ENCODE data around the gene PSMD4.
A peak's percentile ranks its signal among the peaks of the same experiment; 100 is the strongest.
"Not testable (repeated sequence)": the region's sequence is repeated elsewhere in the genome, so short reads cannot be mapped to it uniquely, and the experiment has no call there.

Gene PSMD4

DNA sequence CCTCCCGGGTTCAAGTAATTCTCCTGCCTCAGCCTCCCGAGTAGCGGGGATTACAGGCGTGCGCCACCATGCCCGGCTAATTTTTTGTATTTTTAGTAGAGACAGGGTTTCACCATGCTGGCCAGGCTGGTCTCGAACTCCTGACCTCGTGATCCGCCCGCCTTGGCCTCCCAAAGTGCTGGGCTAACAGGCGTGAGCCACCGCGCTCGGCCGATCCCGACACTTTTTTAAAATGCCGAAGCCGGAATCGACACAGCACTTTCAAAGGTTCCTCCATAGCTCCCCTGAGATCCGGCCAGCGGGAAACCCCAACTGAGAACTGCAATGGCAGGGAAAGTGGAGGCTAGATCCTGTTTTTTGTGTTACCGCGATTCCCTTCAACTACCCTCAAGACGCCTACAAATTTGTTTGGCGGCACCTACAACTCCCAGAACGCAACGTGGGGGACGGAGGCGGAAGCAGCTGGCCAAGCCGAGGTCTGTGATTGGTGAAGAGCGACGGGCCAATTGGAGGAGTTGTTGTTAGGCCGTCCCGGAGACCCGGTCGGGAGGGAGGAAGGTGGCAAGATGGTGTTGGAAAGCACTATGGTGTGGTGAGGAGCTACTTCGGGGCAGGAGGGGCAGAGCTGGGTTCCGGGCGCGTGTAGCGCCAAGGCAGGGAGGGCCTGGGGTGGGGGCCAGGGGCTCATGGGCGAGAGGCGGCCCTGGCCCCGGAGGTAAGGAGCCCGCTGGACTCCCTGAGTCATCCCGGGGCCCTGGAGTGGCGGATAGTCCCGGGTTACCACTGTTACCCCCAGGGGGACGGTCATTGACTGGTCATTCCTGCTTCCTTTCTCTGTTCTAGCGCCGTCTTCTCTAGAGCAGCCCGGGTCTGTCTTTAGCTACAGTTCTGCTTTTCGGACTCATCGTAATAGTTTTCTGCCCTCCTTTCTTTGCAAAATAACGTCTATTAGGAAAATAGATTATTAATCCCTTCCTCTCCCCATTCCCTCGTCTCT, at the start of gene PSMD4:
PSMD4 (plus strand) TSS at position 518 of the 997 bp plus-strand sequence; CDS start at position 567, 49 bp downstream.
- peak; percentile 97 for DNase-seq (ENCODE audit: low spot score)

- DNase-seq (ENCODE audit: low spot score) = not testable (repeated sequence)
Observed at GRCh38 chr1:151205381-151205965, 49.1 kb upstream of the PSMD4 start.

GRCh38 chr1:151210830-151211229, 43.7 kb upstream of the PSMD4 start:
- peak; percentile 36 for DNase-seq (ENCODE audit: low spot score)

DNA sequence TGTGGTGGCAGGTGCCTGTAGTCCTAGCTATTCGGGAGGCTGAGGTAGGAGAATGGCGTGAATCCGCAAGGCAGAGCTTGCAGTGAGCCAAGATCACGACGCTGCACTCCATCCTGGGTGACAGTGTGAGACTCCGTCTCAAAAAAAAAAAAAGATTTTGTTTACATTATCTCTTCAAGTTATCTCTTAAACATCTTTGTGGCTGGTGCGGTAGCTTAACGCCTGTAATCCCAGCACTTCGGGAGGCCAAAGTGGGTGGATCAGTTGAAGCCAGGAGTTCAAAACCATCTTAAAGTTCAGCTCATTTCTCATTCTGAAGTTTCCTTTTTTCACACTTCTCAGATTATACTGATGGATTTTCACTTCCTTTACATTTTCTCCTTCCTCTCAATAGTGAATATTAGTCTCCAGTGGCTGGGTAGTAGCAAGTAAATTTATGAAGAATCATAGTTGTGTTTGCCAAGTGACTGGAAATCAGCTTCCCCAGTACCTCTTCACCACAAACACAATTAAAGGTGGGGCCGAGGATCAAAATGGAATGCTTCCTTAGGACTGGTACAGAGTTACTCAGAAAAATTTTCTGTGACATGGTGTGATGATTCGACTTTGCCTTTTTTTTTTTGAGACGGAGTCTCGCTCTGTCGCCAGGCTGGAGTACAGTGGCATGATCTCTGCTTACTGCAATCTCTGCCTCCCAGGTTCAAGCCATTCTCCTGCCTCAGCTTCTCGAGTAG, 42.4 kb upstream of the PSMD4 start:
- DNase-seq (ENCODE audit: low spot score) = no peak

GRCh38 chr1:151213560-151213959, 41.0 kb upstream of the PSMD4 start:
- no peak for DNase-seq (ENCODE audit: low spot score)

- no peak for DNase-seq (ENCODE audit: low spot score)
Observed at GRCh38 chr1:151221616-151222015, 32.9 kb upstream of the PSMD4 start.

DNA sequence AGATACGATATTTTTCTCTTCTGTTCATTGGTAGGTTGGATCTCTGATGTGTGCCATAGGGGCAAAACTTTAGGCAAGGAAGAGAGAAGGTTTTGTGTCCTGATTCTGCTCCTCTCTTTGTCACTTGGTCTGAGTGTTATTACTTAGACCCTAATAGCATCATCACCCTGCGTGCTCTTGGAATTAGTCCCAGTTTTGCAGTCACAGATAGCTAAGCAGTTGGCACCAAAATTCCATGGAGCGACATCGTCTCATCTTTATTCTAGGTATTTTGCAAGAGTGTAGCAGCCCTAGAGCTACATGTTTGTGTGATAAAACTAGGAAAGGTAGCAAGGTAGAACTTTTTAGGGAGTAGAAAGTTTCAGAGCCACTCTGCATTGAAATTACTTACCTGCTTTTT, 32.4 kb upstream of the PSMD4 start:
- DNase-seq (ENCODE audit: low spot score) = no peak

- no peak for DNase-seq (ENCODE audit: low spot score)
Observed at GRCh38 chr1:151235235-151235634, 19.3 kb upstream of the PSMD4 start.

DNA sequence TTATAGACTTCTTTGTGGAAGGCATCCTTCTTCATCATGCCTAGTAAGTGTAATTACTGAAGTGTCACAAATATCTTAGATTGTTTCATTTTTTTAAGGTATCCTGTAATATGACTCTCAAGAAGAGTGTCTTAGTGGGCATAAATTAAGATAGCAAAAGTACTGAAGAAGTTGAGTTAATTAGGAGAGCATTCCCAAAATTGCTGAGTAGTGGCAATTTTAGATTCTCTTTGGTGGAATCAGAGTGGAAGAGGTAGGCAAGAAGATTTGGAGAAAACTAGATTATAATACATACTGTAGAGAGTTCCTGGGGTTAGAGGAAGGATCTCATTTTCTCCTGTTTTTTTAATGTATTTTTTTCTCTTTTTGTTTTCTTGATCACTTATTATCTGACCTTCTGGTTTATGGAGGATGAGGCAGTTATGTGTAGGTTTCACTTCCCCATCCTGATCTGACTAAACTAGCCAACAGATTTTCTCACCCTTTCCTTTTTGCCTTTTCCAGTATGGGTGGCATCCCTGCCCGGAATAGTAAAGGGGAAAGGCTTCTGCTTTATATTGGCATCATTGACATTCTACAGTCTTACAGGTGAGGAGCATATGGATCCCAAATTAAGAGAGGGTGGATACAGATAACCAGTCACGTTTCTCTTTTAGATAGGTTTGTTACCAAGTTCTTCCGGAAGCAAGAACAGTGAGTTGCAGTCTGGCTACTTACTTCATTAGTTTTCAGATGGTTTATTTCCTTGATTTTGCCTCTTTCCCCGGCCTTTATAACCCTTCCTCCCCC, 16.7 kb upstream of the PSMD4 start:
- no peak for DNase-seq (ENCODE audit: low spot score)

DNA sequence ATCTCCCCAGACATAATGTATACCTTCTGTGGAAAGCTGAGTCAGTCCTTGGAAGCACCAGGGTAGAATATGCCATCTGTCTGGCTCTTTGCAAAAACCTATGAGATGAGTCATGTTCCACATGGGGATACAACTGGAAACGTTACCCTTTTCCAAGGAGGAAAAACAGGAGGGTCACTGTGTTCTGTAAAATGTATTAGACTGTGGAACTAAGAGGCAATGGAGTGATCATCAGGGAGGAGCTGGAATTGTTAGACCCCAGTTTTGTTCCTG, 16.1 kb upstream of the PSMD4 start:
- peak; percentile 69 for DNase-seq (ENCODE audit: low spot score)

- DNase-seq (ENCODE audit: low spot score) = no peak
Observed at GRCh38 chr1:151242442-151242841, 12.1 kb upstream of the PSMD4 start.

GRCh38 chr1:151243683-151244216, 10.8 kb upstream of the PSMD4 start:
- no peak for DNase-seq (ENCODE audit: low spot score)

DNA sequence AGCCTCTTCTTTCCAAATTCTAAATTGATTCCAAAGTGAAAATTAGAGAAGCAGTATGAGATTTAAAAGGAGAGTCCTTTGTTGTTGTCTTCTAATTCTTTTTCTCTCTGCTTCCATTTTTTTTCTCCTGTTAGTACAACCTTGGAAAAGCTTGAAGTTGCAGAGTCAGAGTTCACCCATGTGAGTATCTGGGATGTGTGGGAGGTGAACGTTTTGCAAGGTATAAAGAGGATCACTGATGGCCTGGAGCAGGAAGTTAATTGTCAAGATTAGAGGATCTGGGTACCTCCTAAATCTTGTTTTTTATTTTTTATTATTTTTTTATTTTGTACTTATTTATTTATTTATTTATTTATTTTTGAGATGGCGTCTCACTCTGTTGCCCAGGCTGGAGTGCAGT, 7.7 kb upstream of the PSMD4 start:
- DNase-seq (ENCODE audit: low spot score) = no peak

DNA sequence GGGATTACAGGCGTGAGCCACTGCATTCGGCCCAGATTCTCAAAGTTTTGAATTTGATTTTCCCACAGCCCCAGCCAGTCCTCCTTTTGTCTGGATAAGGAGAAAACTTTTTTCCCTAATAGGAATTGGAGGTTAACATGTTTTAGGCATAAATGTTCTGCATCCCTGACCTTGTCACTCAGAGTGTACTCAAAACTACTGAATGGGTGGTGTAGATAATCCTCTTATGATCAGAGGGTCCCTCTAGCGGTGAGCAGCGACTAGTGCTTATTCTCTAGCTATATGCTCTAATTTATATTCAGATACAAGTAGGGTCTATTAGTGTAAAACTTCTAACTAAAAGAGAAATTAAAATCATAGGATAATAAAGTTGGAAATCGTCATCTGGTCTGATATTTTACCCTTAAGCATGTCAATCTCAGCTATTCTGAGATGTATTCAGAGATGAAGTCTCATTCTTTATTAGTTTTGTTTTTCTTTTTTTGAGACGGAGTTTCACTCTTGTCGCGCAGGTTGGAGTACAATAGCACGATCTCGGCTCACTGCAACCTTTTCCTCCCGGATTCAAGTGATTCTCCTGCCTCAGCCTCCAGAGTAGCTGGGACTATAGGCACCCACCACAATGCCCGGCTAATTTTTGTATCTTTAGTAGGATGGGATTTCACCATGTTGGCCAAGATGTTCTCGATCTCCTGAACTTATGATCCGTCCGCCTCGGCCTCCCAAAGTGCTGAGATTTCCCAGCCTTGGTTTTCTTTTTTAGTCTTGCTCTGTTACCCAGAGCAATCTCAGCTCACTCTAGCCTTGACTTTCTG, 2.7 kb upstream of the PSMD4 start:
- peak; percentile 62 for DNase-seq (ENCODE audit: low spot score)

DNA sequence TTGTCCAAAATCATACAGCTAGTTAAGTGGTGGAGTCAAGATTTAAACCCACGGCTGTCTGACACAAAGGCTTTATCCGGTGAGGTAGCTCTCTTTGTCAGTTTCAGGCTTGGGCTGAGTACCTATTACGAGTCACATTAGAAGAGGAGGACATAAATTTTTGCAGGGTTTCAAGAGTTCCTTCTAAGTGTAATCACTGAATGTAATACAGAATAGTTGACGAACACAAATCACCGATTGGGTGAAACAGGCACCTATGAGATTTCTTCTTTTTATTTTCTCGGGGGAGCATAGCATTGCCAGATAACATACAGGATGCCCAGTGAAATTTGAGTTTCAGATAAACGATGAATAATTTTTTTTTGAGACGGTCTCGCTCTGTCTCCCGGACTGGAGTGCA, 847 bp downstream of the PSMD4 start:
- DNase-seq (ENCODE audit: low spot score) = peak; percentile 38

DNA sequence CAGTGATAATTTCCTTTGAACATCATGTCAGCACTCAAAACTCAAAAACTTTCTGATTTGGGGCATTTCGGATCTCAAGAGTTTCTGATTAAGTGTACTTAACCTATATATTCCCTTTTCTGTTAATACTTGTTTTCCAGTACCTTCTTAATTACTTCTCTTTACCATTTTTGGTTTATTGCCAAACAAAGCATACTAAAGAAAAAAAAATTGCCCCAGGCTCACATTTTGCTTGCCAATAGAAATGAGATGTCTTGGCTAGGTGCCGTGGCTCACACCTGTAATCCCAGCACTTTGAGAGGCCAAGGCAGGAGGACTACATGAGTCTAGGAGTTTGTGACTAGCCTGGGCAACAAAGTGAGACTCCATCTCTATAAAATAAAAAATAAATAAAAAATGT, 4.8 kb downstream of the PSMD4 start:
- no peak for DNase-seq (ENCODE audit: low spot score)

GRCh38 chr1:151265446-151266236, 11.1 kb downstream of the PSMD4 start:
- DNase-seq (ENCODE audit: low spot score) = no peak

DNA sequence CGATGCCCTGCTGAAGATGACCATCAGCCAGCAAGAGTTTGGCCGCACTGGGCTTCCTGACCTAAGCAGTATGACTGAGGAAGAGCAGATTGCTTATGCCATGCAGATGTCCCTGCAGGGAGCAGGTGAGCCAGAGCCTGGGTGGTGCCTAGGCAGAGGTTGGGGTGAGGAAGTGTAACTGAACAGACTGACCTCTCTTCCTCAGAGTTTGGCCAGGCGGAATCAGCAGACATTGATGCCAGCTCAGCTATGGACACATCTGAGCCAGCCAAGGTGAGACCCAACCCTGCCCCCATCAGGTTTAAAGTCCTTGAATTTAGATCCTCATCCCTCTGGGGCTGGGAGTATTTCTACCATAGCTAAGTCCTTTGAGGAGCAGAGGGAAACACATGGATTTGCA, 11.8 kb downstream of the PSMD4 start:
- no peak for DNase-seq (ENCODE audit: low spot score)

GRCh38 chr1:151266821-151267220, 12.3 kb downstream of the PSMD4 start:
- no peak for DNase-seq (ENCODE audit: low spot score)

- DNase-seq (ENCODE audit: low spot score) = no peak
Observed at GRCh38 chr1:151267760-151268159, 13.2 kb downstream of the PSMD4 start.

Data from AG08396 (cell line).